PC-9 (cell line): ENCODE measurements around the gene BRWD1. TPM values are rescaled to one million over a fixed set of nuclear protein-coding genes. Genes with fewer than 3 reads are reported as not detected.
"Not testable (repeated sequence)": the region's sequence is repeated elsewhere in the genome, so short reads cannot be mapped to it uniquely, and the experiment has no call there.

ENCODE experiments used
- BruUV-seq: library from RNA; stranded (reverse); fragments of 400-500 nt; replicated peaks from 2 replicates; lab custom pipeline; 2021; lab: Mats Ljungman, UMichigan
- CTCF ChIA-PET: fragments of 300-600 bp; sonication (Branson Sonifier 250); formaldehyde crosslinking; loops from one replicate; lab custom pipeline; 2022; ENCODE audit warnings: antibody characterized with exemption; lab: Charles Lee
- POLR2A ChIA-PET: fragments of 300-600 bp; sonication (Branson Sonifier 250); formaldehyde crosslinking; loops from one replicate; lab custom pipeline; 2022; ENCODE audit warnings: antibody characterized with exemption; ENCODE audit not compliant: unreplicated experiment; lab: Charles Lee
- DNase-seq, 2 experiments: peaks; one replicate each; pipeline versions ENCODE4 v3.0.0 to v3.0.0-alpha.2; 2015 to 2022; ENCODE audit warnings: mixed read lengths in 1 of 2
- H2AFZ ChIP-seq: fragments of 200-600 bp; sonication (generic); 2 replicates; pipeline ENCODE4 v1.8.1; 2017; ENCODE audit warnings: antibody characterized with exemption
- H3F3A ChIP-seq: fragments of 200-600 bp; sonication (generic); 2 replicates; pipeline ENCODE4 v1.8.1; 2017; ENCODE audit warnings: antibody characterized with exemption, mild to moderate bottlenecking, low read depth; ENCODE audit not compliant: insufficient read depth
- H3K27ac ChIP-seq: fragments of 200-600 bp; sonication (generic); 2 replicates; pipeline ENCODE4 v1.6.1; 2016; ENCODE audit warnings: mixed run types
- H3K27me3 ChIP-seq: fragments of 200-600 bp; sonication (generic); 2 replicates; pipeline ENCODE4 v1.6.1; 2016; ENCODE audit warnings: low read depth, mixed run types; ENCODE audit not compliant: insufficient read depth
- H3K36me3 ChIP-seq: fragments of 200-600 bp; sonication (generic); 2 replicates; pipeline ENCODE4 v1.6.1; 2016; ENCODE audit warnings: low read depth, mixed run types
- H3K4me1 ChIP-seq: fragments of 200-600 bp; sonication (generic); replicated peaks from 2 replicates; pipeline ENCODE4 v1.6.1; 2016; ENCODE audit warnings: mixed run types; ENCODE audit not compliant: insufficient read depth
- H3K4me2 ChIP-seq: fragments of 200-600 bp; sonication (generic); 2 replicates; pipeline ENCODE4 v1.6.1; 2017; ENCODE audit warnings: mixed run types
- H3K4me3 ChIP-seq: fragments of 200-600 bp; sonication (generic); 2 replicates; pipeline ENCODE4 v1.6.1; 2016; ENCODE audit warnings: mixed run types
- H3K79me2 ChIP-seq: fragments of 200-600 bp; sonication (generic); 2 replicates; pipeline ENCODE4 v1.6.1; 2017; ENCODE audit warnings: low read depth, mixed run types
- H3K9me2 ChIP-seq: fragments of 200-600 bp; sonication (generic); 2 replicates; pipeline ENCODE4 v1.8.1; 2017; ENCODE audit warnings: mild to moderate bottlenecking; ENCODE audit not compliant: insufficient read depth
- H3K9me3 ChIP-seq: fragments of 200-600 bp; sonication (generic); 2 replicates; pipeline ENCODE4 v1.8.1; 2016; ENCODE audit warnings: low read depth; ENCODE audit not compliant: insufficient read depth
- H4K20me1 ChIP-seq: fragments of 200-600 bp; sonication (generic); 2 replicates; pipeline ENCODE4 v1.8.1; 2017; ENCODE audit not compliant: insufficient read depth
- EZH2 ChIP-seq: fragments of 200-600 bp; sonication (generic); IDR thresholded peaks from 2 replicates; pipeline ENCODE4 v1.8.0; 2017; ENCODE audit warnings: antibody characterized with exemption, low read depth
- intact Hi-C: fragments of 100-400 bp; cut with micrococcal nuclease; formaldehyde crosslinking; loops from one replicate; pipeline ENCODE4 v1.10.0; 2022; ENCODE audit not compliant: unreplicated experiment
- total RNA-seq: library from RNA; stranded (reverse); gene quantifications from 2 replicates; pipeline ENCODE4 v1.2.3, GENCODE V29; 2021
- TF ChIP-seq, protein P1 (sequence below): fragments of 200-600 bp; sonication (generic); conservative IDR thresholded peaks from 2 replicates; pipeline ENCODE4 v1.6.1; 2017; ENCODE audit warnings: mixed run types, antibody characterized with exemption, mild to moderate bottlenecking, moderate library complexity

Gene BRWD1
- total RNA-seq, 1 experiment from 2014 or later: 42.9 TPM

DNA sequence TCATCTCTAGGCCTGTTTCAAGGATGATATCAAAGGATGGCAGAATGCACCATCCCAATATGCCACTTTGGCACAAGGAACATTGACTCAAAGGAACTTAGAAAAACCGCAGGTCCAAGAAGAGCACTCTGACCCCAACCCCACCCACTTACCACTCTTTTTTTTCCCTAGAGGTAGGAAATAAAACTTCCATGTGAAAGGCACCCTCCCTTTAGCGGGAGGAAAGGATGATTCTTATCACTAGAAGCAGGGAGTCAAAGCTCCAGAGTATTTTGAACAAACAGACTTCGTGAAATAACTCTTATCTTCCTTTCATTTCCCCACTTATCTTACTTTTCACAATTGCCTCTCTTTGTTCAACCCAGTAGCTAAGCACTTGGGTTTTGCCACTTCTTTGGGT, 152.4 kb downstream of the BRWD1 start:
- CTCF ChIA-PET: no interaction called here
- H3K9me3 ChIP-seq: peaks cover 4% of the 10 kb centered on the region; the same call in 1 of the 2 replicates
- no TSS peak for BruUV-seq

DNA sequence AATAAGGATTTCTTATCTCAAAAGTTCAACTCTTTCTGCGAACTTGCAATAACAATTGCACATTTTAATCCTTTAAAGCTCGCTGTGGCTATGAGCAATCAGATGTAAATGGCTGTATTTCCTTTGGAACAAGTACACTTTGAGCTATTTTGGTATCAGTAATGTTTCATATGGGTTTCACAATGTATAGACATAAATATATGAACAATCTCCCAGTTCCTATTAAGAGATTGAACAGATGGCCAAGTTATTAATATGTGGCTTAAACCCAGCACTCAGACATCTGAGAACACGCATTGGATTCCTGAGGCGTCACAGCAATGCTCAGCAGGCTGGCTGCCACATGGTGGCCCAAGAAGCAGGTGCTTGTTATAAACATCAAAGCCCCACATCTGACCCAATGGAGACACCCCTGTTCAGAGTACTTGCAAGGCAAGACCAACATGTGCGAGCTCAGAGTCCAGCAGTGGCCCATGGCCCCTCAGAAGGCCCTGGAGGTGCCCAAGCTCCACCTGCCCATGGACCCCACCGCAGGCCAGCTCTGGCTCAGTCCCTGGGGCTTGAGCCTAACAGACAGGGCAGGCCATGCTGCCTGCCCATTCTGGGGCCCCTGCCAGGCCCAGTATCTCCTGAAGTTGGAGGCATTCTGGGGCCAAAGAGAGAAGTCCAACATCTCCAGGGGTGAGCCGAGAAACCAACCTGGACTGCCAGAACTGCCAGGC, 153.9 kb downstream of the BRWD1 start:
- no peaks in the 10 kb centered on the region for H4K20me1 ChIP-seq
- DNase-seq: no peak
- no peaks in the 10 kb centered on the region for H3K4me1 ChIP-seq
- peaks cover 4% of the 10 kb centered on the region; the same call in 1 of the 2 replicates for H3K9me3 ChIP-seq
- intact Hi-C loops: no loop called here
- H3K9me2 ChIP-seq: no peaks in the 10 kb centered on the region
- no peak overlapping the region for H3K27ac ChIP-seq
- H2AFZ ChIP-seq: no peak overlapping the region
- CTCF ChIA-PET: interaction anchor here (0.7 kb wide), 1 partner anchor 21 kb away, joined by 4 read pairs; no protein-coding TSS in a partner anchor
- POLR2A ChIA-PET: no interaction called here
- no TSS peak for BruUV-seq
- H3K4me3 ChIP-seq: no peak overlapping the region
- no peak overlapping the region for H3K4me2 ChIP-seq
- H3K27me3 ChIP-seq: no peaks in the 10 kb centered on the region
- no peaks in the 10 kb centered on the region for H3K36me3 ChIP-seq
- no peaks in the 10 kb centered on the region for H3F3A ChIP-seq
- H3K79me2 ChIP-seq: no peaks in the 10 kb centered on the region
- TF ChIP-seq, protein P1, sequence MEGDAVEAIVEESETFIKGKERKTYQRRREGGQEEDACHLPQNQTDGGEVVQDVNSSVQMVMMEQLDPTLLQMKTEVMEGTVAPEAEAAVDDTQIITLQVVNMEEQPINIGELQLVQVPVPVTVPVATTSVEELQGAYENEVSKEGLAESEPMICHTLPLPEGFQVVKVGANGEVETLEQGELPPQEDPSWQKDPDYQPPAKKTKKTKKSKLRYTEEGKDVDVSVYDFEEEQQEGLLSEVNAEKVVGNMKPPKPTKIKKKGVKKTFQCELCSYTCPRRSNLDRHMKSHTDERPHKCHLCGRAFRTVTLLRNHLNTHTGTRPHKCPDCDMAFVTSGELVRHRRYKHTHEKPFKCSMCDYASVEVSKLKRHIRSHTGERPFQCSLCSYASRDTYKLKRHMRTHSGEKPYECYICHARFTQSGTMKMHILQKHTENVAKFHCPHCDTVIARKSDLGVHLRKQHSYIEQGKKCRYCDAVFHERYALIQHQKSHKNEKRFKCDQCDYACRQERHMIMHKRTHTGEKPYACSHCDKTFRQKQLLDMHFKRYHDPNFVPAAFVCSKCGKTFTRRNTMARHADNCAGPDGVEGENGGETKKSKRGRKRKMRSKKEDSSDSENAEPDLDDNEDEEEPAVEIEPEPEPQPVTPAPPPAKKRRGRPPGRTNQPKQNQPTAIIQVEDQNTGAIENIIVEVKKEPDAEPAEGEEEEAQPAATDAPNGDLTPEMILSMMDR: no peak

More for the DNA sequence above, 152.4 kb downstream of the BRWD1 start:
- Histone ChIP-seq H3K4me3 (no peak overlapping the region), H3K4me1 (no peaks in the 10 kb centered on the region), H3F3A (no peaks in the 10 kb centered on the region), H3K79me2 (no peaks in the 10 kb centered on the region), H3K9me2 (no peaks in the 10 kb centered on the region), H4K20me1 (no peaks in the 10 kb centered on the region), H3K4me2 (no peak overlapping the region), H3K27ac (no peak overlapping the region), H3K27me3 (no peaks in the 10 kb centered on the region), H2AFZ (no peak overlapping the region), H3K36me3 (no peaks in the 10 kb centered on the region)
- POLR2A ChIA-PET: no interaction called here
- no peak for DNase-seq
- TF ChIP-seq EZH2: no peak
- TF ChIP-seq, protein P1: no peak
- intact Hi-C loops: no loop called here

DNA sequence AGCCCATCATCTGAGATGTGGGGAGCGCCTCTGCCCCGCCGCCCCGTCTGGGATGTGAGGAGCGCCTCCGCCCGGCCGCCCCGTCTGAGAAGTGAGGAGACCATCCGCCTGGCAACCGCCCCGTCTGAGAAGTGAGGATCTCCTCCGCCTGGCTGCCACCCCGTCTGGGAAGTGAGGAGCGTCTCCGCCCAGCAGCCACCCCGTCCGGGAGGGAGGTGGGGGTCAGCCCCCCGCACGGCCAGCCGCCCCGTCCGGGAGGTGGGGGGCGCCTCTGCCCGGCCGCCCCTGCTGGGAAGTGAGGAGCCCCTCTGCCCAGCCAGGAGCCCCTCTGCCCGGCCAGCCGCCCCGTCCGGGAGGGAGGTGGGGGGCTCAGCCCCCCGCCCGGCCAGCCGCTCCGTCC, 156.2 kb downstream of the BRWD1 start:
- intact Hi-C loops, H3K4me3 ChIP-seq: not testable (repeated sequence)

GRCh38 chr21:39156024-39156423, 157.4 kb downstream of the BRWD1 start:
- no peaks in the 10 kb centered on the region for H3K27me3 ChIP-seq
- H3K79me2 ChIP-seq: no peaks in the 10 kb centered on the region
- no peak overlapping the region for H3K4me2 ChIP-seq
- ChIA-PET POLR2A (no interaction called here), CTCF (no interaction called here)
- H3K9me2 ChIP-seq: no peaks in the 10 kb centered on the region
- no peaks in the 10 kb centered on the region for H3K36me3 ChIP-seq
- intact Hi-C loops: no loop called here
- no peak for DNase-seq
- no peaks in the 10 kb centered on the region for H4K20me1 ChIP-seq
- no TSS peak for BruUV-seq
- no peaks in the 10 kb centered on the region for H3F3A ChIP-seq
- H3K4me3 ChIP-seq: no peak overlapping the region
- H2AFZ ChIP-seq: no peak overlapping the region
- H3K27ac ChIP-seq: no peak overlapping the region
- no peaks in the 10 kb centered on the region for H3K4me1 ChIP-seq
- no peak for TF ChIP-seq EZH2
- TF ChIP-seq, protein P1: no peak
- no peaks in the 10 kb centered on the region for H3K9me3 ChIP-seq

More for the DNA sequence above, 156.2 kb downstream of the BRWD1 start:
- CTCF ChIA-PET, BruUV-seq, H3K9me2 ChIP-seq, H3K79me2 ChIP-seq, H3K4me2 ChIP-seq, H3K9me3 ChIP-seq, H3K36me3 ChIP-seq, H4K20me1 ChIP-seq, H3K27me3 ChIP-seq, POLR2A ChIA-PET, H2AFZ ChIP-seq, H3F3A ChIP-seq, H3K4me1 ChIP-seq, DNase-seq, H3K27ac ChIP-seq: not testable (repeated sequence)
